A673 (cell line): ENCODE measurements around the gene IQGAP3.

Source experiments
- CTCF ChIP-seq: fragments of 300-800, 200-600 bp; sonication (generic); conservative IDR thresholded peaks from 2 replicates; pipeline ENCODE4 v1.5.1; 2017; ENCODE audit warnings: low read depth, mild to moderate bottlenecking, antibody characterized with exemption, low read length, moderate library complexity, mixed read lengths
- EZH2 ChIP-seq: fragments of 200-600 bp; sonication (generic); IDR thresholded peaks from 2 replicates; pipeline ENCODE4 v1.6.1; 2017; ENCODE audit warnings: borderline replicate concordance, low read depth, mild to moderate bottlenecking, mixed read lengths, antibody characterized with exemption, low read length; ENCODE audit not compliant: poor library complexity, severe bottlenecking

GRCh38 chr1:156505679-156506298 is 66.6 kb downstream of the IQGAP3 start:
- TF ChIP-seq CTCF (no peak), EZH2 (no peak)
